Sigmoid colon (tissue), 3 donors: ENCODE results near the gene SREBF2.
"Not testable (repeated sequence)": the region's sequence is repeated elsewhere in the genome, so short reads cannot be mapped to it uniquely, and the experiment has no call there.

Experiments used
- CTCF ChIP-seq, 4 experiments: fragments of 450-650 bp in 3 of 4; fragments of 200-600 bp in 1 of 4; IDR thresholded peaks; one replicate each; pipeline ENCODE4 v1.5.1; 2016 to 2019; ENCODE audit warnings: antibody characterized with exemption in 4 of 4, mild to moderate bottlenecking in 3 of 4, moderate library complexity in 2 of 4
- POLR2A ChIP-seq, 2 donors: fragments of 450-650 bp; IDR thresholded peaks; one replicate each; pipeline ENCODE4 v1.6.1; 2016; ENCODE audit warnings: antibody characterized with exemption in 2 of 2, mild to moderate bottlenecking in 2 of 2, moderate library complexity in 2 of 2

- not testable (repeated sequence) for TF ChIP-seq POLR2A, CTCF (IDR thresholded peaks at IDR 0.05)
These were observed 37.2 kb downstream of the SREBF2 start for GRCh38 chr22:41870081-41870480.
